ENCODE results near the gene ELL2. TPM values are rescaled to one million over a fixed set of nuclear protein-coding genes. Genes with fewer than 3 reads are reported as not detected.

The ELL2 gene
- total and polyA plus RNA-seq, 2 of the 13 experiments (the other 11 are each of a cell fraction or from before 2014, with no cell fraction given), result 78.9 to 97.1 TPM

DNA sequence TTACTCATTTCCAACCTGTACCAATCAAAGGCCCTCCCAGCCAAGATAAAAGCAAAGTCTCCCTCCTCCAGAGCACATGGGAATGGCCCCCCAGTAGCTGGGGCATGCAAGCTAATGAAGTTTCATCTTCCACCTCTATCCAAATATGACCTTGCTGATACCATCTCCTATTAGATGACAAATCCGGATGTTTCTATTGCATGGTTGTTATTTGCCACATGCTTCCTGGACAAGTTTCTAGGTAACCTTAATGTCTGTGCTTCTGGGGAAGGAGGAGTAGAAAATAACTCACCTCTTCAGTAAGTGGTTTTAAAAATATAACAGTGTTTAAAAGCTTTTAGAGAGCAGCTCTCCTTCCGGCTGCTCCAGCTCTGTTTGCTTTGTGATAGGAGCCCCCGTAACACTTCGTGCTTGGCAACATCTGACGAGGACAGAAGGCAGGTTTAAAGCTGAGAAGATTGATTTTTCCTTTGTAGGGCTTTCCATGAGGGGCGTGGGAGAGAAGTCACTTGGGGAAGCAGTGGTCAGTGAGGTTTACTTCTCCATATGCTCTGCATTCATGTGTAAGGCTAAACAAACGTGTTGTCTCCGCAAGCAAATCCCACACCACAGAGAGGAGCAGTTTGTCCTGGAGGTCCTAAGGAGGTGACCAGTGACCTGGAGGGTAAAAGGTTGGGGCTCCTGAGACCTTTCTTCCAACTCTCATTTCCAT, 98.8 kb downstream of the ELL2 start (continued):
- TF ChIP-seq, protein P1, sequence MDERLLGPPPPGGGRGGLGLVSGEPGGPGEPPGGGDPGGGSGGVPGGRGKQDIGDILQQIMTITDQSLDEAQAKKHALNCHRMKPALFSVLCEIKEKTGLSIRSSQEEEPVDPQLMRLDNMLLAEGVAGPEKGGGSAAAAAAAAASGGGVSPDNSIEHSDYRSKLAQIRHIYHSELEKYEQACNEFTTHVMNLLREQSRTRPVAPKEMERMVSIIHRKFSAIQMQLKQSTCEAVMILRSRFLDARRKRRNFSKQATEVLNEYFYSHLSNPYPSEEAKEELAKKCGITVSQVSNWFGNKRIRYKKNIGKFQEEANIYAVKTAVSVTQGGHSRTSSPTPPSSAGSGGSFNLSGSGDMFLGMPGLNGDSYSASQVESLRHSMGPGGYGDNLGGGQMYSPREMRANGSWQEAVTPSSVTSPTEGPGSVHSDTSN (CRISPR knock-in tag; IDR thresholded peaks at IDR 0.05), result no peak
- TF ChIP-seq ATRX (CRISPR knock-in tag; IDR thresholded peaks at IDR 0.05; ENCODE audit: borderline replicate concordance) (no peak), ZNF720 (CRISPR knock-in tag; IDR thresholded peaks at IDR 0.05) (no peak), PITX1 (CRISPR knock-in tag; IDR thresholded peaks at IDR 0.05) (peak; percentile 74), ZNF292 (CRISPR knock-in tag; IDR thresholded peaks at IDR 0.05; ENCODE audit: borderline replicate concordance, low read depth) (peak; percentile 15; the same call in 1 of the 2 replicates), THAP11 (CRISPR knock-in tag; IDR thresholded peaks at IDR 0.05) (peak; percentile 54), GZF1 (CRISPR knock-in tag; IDR thresholded peaks at IDR 0.05) (no peak; the same call in 1 of the 2 replicates), HNRNPK (IDR thresholded peaks at IDR 0.05; ENCODE audit: low read depth, low read length, poor library complexity, severe bottlenecking) (no peak), ZNF205 (CRISPR knock-in tag; IDR thresholded peaks at IDR 0.05) (no peak), CREB1 (IDR thresholded peaks at IDR 0.05) (no peak), CREB1 (CRISPR knock-in tag; IDR thresholded peaks at IDR 0.05) (peak; percentile 74; the same call in 1 of the 2 replicates), ZSCAN20 (CRISPR knock-in tag; IDR thresholded peaks at IDR 0.05; ENCODE audit: borderline replicate concordance) (no peak), ZNF337 (CRISPR knock-in tag; IDR thresholded peaks at IDR 0.05; ENCODE audit: borderline replicate concordance, low read depth) (no peak), ZNF510 (CRISPR knock-in tag; IDR thresholded peaks at IDR 0.05; ENCODE audit: low read depth) (no peak; the same call in 1 of the 2 replicates)
- TF ChIP-seq, protein P2, sequence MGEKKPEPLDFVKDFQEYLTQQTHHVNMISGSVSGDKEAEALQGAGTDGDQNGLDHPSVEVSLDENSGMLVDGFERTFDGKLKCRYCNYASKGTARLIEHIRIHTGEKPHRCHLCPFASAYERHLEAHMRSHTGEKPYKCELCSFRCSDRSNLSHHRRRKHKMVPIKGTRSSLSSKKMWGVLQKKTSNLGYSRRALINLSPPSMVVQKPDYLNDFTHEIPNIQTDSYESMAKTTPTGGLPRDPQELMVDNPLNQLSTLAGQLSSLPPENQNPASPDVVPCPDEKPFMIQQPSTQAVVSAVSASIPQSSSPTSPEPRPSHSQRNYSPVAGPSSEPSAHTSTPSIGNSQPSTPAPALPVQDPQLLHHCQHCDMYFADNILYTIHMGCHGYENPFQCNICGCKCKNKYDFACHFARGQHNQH (CRISPR knock-in tag; IDR thresholded peaks at IDR 0.05), result peak; percentile 90
- TF ChIP-seq, protein P3, sequence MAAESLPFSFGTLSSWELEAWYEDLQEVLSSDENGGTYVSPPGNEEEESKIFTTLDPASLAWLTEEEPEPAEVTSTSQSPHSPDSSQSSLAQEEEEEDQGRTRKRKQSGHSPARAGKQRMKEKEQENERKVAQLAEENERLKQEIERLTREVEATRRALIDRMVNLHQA (CRISPR knock-in tag; IDR thresholded peaks at IDR 0.05), result 0 out of 2 replicates have a peak, but pooled peaks have one; percentile 35
- TF ChIP-seq, protein P4, sequence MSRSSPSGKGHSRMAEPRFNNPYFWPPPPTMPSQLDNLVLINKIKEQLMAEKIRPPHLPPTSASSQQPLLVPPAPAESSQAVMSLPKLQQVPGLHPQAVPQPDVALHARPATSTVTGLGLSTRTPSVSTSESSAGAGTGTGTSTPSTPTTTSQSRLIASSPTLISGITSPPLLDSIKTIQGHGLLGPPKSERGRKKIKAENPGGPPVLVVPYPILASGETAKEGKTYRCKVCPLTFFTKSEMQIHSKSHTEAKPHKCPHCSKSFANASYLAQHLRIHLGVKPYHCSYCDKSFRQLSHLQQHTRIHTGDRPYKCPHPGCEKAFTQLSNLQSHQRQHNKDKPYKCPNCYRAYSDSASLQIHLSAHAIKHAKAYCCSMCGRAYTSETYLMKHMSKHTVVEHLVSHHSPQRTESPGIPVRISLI (CRISPR knock-in tag; IDR thresholded peaks at IDR 0.05; ENCODE audit: borderline replicate concordance), result no peak

All from HepG2 (cell line).